GM18526 (cell line): ENCODE results near the gene JPH4.

Experiments
- POLR2A ChIP-seq: IDR thresholded peaks from 3 replicates; pipeline ENCODE4 v1.6.1; 2011; ENCODE audit not compliant: insufficient read length; ENCODE audit errors: extremely low read depth

The JPH4 gene

GRCh38 chr14:23578560-23579310 lies at the start of gene JPH4:
TSS of gene JPH4 (minus strand) at chr14:23578790. CDS start at chr14:23577453, 1,337 bp downstream.
- TF ChIP-seq POLR2A, result no peak

- TF ChIP-seq POLR2A, result no peak
These were observed 49.4 kb upstream of the JPH4 start for GRCh38 chr14:23627961-23628360.

DNA sequence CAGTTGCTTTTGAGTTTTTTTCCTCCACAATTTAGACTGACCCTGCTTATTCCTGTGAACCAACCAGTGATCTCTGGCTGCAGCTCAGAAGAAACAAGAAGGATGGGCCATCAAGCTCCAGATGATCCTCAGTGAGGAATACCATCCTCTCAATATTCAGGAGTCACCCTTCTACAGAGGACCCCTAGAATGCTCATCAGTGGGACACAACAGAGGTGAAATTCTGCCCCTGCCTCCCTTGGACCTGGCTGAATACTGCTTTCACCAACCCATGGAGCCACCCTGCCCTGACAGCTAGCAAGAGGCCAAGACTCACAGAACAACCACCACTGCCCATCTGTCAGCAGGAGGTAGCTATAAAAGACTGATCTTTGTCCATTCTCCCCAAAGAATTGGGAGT lies 48.4 kb upstream of the JPH4 start:
- no peak for TF ChIP-seq POLR2A

DNA sequence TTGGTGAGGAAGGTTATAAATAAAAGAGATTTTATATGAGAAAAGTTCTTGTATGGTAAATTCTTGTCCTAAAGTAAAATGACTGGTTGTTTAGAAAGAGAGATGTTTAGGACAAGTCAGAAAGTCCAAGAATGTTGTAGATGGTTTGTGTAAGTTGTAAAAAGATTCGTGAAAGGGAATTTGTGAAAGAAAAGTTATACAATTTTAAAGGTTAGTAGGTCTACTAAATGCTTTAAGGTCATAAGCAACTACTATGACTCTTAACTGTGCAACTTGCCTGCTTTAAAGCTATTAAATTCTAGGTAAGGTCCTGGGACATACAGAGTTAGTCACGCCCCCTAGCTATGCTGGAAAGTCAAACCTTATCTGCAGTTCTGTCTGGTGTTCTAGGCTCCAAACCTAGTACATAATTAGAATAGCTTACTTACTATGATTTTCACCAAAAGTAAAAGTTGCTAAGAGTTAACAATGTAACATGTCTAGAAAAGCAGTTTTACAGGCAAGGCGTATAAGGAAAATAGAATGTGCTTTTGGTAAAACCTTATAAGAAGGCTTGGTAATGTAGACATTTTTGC lies 46.3 kb upstream of the JPH4 start:
- no peak for TF ChIP-seq POLR2A

GRCh38 chr14:23623962-23624361 lies 45.4 kb upstream of the JPH4 start:
- no peak for TF ChIP-seq POLR2A

DNA sequence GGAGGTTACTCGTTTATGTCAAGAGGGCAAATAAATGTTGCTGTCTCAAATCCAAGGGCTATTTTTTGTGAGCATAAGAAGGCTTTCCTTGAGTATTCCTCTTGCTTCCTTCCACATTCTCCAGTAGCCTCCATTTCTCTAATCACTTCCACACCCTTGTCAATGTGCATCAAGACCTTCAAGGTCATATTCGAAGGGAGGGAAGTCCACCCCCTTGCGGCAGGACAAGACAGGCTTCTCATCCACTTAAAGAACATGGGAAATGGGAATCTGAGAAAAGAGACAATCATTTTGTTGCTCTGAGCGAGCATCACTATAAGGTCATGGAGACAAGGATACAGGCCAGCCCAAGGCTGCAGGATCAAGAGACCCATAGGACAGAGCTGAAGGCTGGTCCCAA lies 44.4 kb upstream of the JPH4 start:
- no peak for TF ChIP-seq POLR2A

DNA sequence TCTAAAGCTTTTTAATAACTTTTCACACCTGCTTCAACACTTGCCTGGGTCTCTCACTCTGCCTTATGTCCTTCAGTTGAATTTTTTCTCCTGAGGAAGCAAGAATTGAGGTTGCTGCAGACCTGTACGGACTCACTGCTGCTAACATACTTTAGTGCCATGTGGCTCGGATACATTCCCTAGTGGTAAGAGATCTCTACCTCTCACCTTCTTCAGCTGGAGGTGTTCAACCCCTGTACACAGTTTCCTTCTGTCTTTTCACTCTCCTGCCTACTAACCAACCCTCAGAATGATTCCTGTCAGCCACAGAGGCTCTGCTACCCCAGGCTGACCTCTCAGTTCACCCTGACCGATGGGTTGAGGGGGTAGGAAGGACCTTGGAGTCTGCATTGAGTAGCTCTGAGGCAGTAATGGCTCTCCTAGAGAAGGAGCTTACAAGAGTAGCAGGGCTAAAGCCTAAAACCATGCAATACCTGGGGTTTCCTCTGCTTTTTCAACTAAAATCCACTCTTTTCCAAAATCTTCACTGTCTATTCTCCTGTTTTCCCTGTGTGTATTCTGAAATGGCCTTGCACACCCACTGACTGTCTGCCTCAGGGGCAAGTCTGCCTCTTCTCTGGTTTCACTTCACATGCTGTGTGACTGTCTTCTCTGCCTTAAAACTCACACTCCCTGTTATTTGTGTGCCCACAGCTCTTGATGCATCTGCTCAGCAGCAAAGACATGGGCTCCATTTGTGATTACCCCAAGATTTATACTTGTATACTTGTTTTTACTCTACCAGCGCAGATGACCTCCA lies 43.5 kb upstream of the JPH4 start:
- TF ChIP-seq POLR2A, result no peak

DNA sequence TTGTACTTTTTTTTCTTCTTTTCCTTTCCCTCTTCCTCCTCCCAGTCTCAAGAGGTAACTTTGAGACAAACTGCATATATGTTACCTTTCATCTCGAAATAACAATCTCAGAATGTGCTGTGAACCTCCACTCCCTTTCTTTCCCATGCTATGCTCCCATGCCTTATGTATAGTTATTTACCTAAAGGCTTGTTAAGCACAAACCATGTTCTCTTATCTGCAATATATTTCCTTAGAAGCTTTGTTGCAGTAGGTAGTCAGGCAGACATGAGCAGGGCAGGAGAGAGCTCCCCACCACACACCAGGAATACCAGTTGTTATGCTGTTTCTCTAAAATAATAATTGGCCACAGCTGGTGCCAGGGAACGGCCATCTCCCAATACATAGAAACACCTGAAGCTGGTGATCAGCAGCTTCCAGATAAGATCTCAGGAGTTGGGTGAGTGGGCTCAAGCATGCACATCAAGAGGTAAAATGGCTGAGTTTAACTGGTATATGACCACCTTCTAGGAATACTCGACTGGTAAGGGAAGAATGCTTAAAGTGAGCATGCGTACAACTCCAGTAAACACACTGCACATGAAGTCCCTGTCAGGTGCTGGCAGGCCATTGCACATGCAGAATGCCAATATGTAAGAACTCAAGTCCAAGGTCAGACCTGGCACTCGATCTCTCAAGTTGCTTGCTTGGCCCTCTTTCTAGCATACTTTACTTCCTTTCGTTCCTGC lies 42.8 kb upstream of the JPH4 start:
- no peak for TF ChIP-seq POLR2A

DNA sequence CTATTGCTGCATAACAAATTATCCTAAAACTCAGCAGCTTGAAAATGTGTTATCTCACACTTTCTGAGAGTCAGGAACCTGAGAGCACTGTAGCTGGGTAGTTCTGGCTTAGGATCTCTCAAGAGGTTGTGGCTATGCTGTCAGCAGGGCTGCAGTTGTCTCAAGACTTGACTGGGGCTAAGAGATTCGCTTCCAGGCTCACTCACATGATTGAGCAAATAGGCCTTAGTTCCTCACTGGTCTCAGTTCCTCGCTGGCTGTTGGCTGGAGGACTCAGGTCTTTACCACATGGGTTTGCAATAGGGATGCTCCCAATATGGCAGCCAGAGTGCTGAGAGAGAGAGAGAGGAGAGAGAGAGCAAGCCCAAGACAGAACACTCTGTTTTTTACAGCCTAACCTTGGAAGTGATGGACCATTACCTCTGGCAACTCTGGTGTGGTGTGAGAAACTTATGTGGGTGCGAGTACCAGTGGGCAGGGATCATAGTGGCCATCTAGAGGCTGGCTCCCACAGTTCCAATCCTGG lies 41.6 kb upstream of the JPH4 start:
- no peak for TF ChIP-seq POLR2A

DNA sequence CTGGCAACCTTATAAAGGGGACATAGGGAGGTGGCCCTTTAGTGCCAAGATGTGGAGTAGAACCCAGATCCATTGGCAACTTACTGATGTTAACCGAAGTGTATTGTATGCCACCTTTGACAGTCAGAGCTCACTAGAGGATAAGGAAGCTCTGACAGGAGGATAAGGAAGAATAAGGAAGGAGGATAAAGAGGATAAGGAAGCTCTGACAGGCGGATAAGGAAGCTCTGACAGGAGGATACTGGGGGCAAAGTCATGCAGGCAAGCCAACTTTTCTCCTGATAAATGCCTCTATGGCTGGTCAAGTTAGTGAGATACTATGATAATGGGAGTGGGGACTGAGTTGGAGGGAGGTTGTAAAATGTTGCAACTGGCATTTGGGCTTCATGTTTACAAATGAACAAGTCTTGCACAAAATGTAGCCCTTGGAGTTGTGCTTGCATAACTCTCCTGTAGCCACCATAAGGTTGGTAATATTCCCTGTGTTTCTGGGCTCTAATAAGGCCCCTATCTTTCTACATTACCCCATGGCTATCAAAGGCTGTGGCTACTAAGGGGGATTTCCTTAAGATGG lies 39.9 kb upstream of the JPH4 start:
- no peak for TF ChIP-seq POLR2A

- no peak for TF ChIP-seq POLR2A
These were observed 38.9 kb upstream of the JPH4 start for GRCh38 chr14:23617539-23617938.

DNA sequence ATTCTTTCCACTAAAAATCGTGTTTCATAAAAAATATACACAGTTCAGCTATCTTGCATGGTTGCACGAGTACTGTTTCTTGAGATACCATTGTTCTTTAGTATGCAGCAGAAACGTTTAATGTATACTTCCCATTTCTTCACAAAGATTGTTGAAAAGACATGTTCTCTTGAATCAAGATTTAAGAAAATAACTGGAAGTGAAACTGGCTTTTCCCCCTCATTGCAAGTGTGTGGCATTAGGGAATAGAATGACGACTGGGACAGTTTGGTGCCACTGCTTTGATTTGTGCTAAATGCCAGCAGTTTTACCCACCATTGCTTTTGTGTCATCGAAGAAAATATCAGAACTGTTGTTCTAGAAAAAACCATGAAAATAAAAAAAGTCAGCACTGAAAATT lies 37.3 kb upstream of the JPH4 start:
- TF ChIP-seq POLR2A, result no peak

DNA sequence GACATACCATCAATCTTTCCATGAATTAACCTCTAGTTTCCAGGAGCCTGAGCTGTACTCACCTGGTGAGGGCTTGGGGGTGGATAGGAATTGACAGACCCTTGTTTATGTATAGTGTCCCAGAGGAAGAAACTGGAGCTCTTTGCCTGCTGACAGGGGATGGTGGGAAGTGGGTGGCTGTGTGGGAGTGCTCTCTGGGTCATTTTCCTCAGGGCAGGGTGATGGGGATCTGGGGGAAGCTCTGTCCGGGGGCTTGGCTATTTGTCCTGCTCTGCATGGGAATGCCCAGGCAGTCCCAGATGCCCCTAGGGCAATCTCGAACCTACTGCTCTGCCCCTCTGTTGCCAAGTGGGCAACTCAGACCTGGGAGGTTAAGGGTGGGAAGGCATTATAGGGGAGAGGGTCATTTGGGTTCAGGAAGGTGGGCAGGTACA lies 35.8 kb upstream of the JPH4 start:
- TF ChIP-seq POLR2A, result no peak

DNA sequence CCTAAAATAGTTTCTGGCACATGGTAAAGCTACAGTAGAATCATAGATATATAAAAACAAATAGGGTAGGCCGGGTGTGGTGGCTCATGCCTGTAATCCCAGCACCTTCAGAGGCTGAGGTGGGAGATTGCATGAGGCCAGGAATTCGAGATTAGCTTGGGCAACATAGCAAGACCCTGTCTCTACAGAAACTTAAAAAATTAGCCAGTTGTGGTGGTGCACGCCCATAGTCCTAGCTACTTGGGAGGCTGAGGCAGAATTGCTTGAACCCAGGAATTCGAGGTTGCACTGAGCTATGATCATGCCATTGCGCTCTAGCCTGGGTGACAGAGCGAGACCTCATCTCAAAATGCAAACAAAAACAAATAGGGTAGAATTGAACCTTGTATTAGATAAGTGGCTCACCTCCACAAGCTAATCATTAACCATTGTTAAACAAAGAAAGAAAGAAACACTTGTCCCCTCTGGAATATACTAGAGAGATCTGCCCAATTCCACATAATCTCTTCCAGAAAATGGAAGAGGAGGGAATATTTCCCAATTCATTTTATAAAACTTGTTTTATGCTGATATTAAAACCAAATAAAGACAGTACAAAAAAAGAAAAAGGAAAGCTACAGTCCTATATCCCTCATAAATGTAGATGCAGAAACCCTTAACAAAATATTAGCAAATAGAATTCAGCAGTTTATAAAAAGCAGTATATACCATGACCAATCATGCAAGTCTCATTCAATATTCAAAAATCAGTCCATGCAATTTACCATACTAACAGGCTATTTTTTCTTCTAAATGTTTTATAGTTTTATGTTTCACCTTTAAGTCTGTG lies 34.9 kb upstream of the JPH4 start:
- no peak for TF ChIP-seq POLR2A
